Measurements from ENCODE around the gene NPW. TPM values are rescaled to one million over a fixed set of nuclear protein-coding genes. Genes with fewer than 3 reads are reported as not detected.

NPW gene
- total and polyA plus RNA-seq, 2 of the 8 experiments (the other 6 are each of a cell fraction or from before 2014, with no cell fraction given): 4.0 to 10.3 TPM

- TF ChIP-seq CHD7 (IDR thresholded peaks at IDR 0.05; ENCODE audit: insufficient replicate concordance, low read length) (no peak), CEBPB (IDR thresholded peaks at IDR 0.05; ENCODE audit: low read depth, low read length) (no peak), BCL11A (IDR thresholded peaks at IDR 0.05; ENCODE audit: low read depth in 2 of 2, low read length in 2 of 2) (no peak), RXRA (IDR thresholded peaks at IDR 0.05; ENCODE audit: insufficient read depth, low read depth, low read length) (no peak), CHD1 (IDR thresholded peaks at IDR 0.05; ENCODE audit: low read depth, low read length) (no peak), ZNF274 (IDR thresholded peaks at IDR 0.05; ENCODE audit: borderline replicate concordance, extremely low read depth, low read length) (no peak), TAF1 (IDR thresholded peaks at IDR 0.05; ENCODE audit: low read depth, low read length) (no peak), TBP (IDR thresholded peaks at IDR 0.05; ENCODE audit: low read depth, low read length) (0 out of 2 replicates have a peak, but pooled peaks have one; percentile 29), JUND (IDR thresholded peaks at IDR 0.05; ENCODE audit: low read length) (no peak), PHF8 (conservative IDR thresholded peaks at IDR 0.05; ENCODE audit: low read depth, low read length) (peak; percentile 97)
These were observed 27.5 kb upstream of the NPW start (continued) for GRCh38 chr16:1991948-1992703.
